GM18867 (cell line): ENCODE measurements around the gene PALM.
"Not testable (repeated sequence)": the region's sequence is repeated elsewhere in the genome, so short reads cannot be mapped to it uniquely, and the experiment has no call there.

Experiments
- ATAC-seq: cut with Tn5 transposase; IDR thresholded peaks from one replicate; pipeline ENCODE4 v1.9.1; 2021; ENCODE audit warnings: mild to moderate bottlenecking, moderate library complexity; ENCODE audit not compliant: unreplicated experiment

PALM gene

GRCh38 chr19:703651-704446, 4.9 kb upstream of the PALM start:
- no peak for ATAC-seq

GRCh38 chr19:704447-704741, 4.3 kb upstream of the PALM start:
- no peak for ATAC-seq

GRCh38 chr19:709196-709964, 645 bp downstream of the PALM start:
- no peak for ATAC-seq

- no peak for ATAC-seq
Measured at GRCh38 chr19:709965-710571, 1.3 kb downstream of the PALM start.

- ATAC-seq = no peak
Measured at GRCh38 chr19:710767-711166, 2.0 kb downstream of the PALM start.

- ATAC-seq = no peak
Measured at GRCh38 chr19:711254-711653, 2.5 kb downstream of the PALM start.

GRCh38 chr19:715347-715746, 6.6 kb downstream of the PALM start:
- no peak for ATAC-seq

GRCh38 chr19:718251-718951, 9.7 kb downstream of the PALM start:
- ATAC-seq = no peak

- no peak for ATAC-seq
Measured at GRCh38 chr19:718991-719512, 10.3 kb downstream of the PALM start.

- no peak for ATAC-seq
Measured at GRCh38 chr19:719636-720344, 11.1 kb downstream of the PALM start.

- no peak for ATAC-seq
Measured at GRCh38 chr19:720345-721160, 11.8 kb downstream of the PALM start.

- no peak for ATAC-seq
Measured at GRCh38 chr19:722553-723101, 13.9 kb downstream of the PALM start.

- ATAC-seq = no peak
Measured at GRCh38 chr19:723247-723646, 14.5 kb downstream of the PALM start.

GRCh38 chr19:723714-724113, 15.0 kb downstream of the PALM start:
- no peak for ATAC-seq

- ATAC-seq = no peak
Measured at GRCh38 chr19:725461-726089, 16.8 kb downstream of the PALM start.

- no peak for ATAC-seq
Measured at GRCh38 chr19:726993-727956, 18.5 kb downstream of the PALM start.

- ATAC-seq = no peak
Measured at GRCh38 chr19:728011-728410, 19.3 kb downstream of the PALM start.

- not testable (repeated sequence) for ATAC-seq
Measured at GRCh38 chr19:729564-729963, 20.8 kb downstream of the PALM start.
